Stomach (tissue), 9 donors: Measurements from ENCODE around the gene TSHZ1. TPM values are rescaled to one million over a fixed set of nuclear protein-coding genes. Genes with fewer than 3 reads are reported as not detected.
A peak's percentile ranks its signal among the peaks of the same experiment; 100 is the strongest.

Experiments
- DNase-seq, 2 donors: peaks; one replicate each; pipeline versions ENCODE4 v3.0.0 to v3.0.0-alpha.2; 2013 to 2019
- H3K27ac ChIP-seq, 5 donors: fragments of 200-600 bp in 4 of 5; sonication (generic) in 4 of 5; one replicate each; pipeline ENCODE4 v1.5.1; 2013 to 2019; ENCODE audit warnings: mild to moderate bottlenecking in 1 of 5, moderate library complexity in 1 of 5
- H3K27me3 ChIP-seq, 3 donors: fragments of 200-600 bp; sonication (generic); one replicate each; pipeline ENCODE4 v1.5.1; 2017 to 2019; ENCODE audit warnings: mixed run types in 1 of 3
- H3K36me3 ChIP-seq, 4 donors: fragments of 200-600 bp; sonication (generic); 1 replicate in 3 of 4; 2 replicates in 1 of 4; pipeline ENCODE4 v1.5.1; 2016 to 2019
- H3K4me1 ChIP-seq, 4 donors: fragments of 200-600 bp; sonication (generic); one replicate each; pipeline ENCODE4 v1.5.1; 2016 to 2019
- H3K4me3 ChIP-seq, 4 donors: fragments of 200-600 bp; sonication (generic) in 3 of 4; one replicate each; pipeline ENCODE4 v1.5.1; 2016 to 2019; ENCODE audit warnings: mild to moderate bottlenecking in 1 of 4
- H3K9me3 ChIP-seq, 4 donors: fragments of 200-600 bp; sonication (generic); one replicate each; pipeline ENCODE4 v1.5.1; 2016 to 2019
- CTCF ChIP-seq, 7 experiments: fragments of 450-650 bp in 4 of 7; fragments of 200-600 bp in 3 of 7; sonication (generic) in 3 of 7; IDR thresholded peaks; one replicate each; pipeline ENCODE4 v1.5.1; 2016 to 2019; ENCODE audit warnings: antibody characterized with exemption in 7 of 7, control low read depth in 2 of 7, mild to moderate bottlenecking in 1 of 7
- EP300 ChIP-seq: sonication (generic); formaldehyde crosslinking; IDR thresholded peaks from one replicate; pipeline ENCODE4 v1.6.1; 2017; ENCODE audit warnings: antibody characterized with exemption
- POLR2A ChIP-seq, 4 donors: fragments of 450-650 bp; IDR thresholded peaks; one replicate each; pipeline ENCODE4 v1.6.1; 2016; ENCODE audit warnings: antibody characterized with exemption in 4 of 4, control low read depth in 2 of 4, mild to moderate bottlenecking in 1 of 4, moderate library complexity in 1 of 4
- POLR2AphosphoS5 ChIP-seq, 3 donors: sonication (generic); formaldehyde crosslinking; IDR thresholded peaks; one replicate each; pipeline ENCODE4 v1.6.1; 2016; ENCODE audit warnings: antibody characterized with exemption in 3 of 3
- WGBS, 5 donors: extraction: QIAGEN DNeasy Blood & Tissue Kit in 3 of 5; methylation state at CpG; one replicate each; pipeline versions ENCODE4 v1.1.5 to v1.1.7; 2013 to 2018; 5-methylcytosine and 5-hydroxymethylcytosine counted together
- intact Hi-C: fragments of 100-400 bp; cut with DNase I; formaldehyde crosslinking; loops from one replicate; pipeline ENCODE4 v1.15.1; 2023; ENCODE audit warnings: low total_unique reads
- polyA plus RNA-seq, 3 donors: library from polyadenylated mRNA; stranded (reverse); fragments of 200-250 nt; gene quantifications; one replicate each; pipeline ENCODE4 v1.2.3, GENCODE V29; 2013
- total RNA-seq, 5 donors: library from RNA; depleted of rRNA; stranded (reverse); fragments of >200 nt; gene quantifications; one replicate each; pipeline versions ENCODE4 v1.1.0 to v1.2.3, GENCODE V29; 2014 to 2016
- donor health status: healthy with polysubstance abuse.
- donor health status: Bipolar disorder and iron deficiency.
- donor health status: healthy.

Gene TSHZ1
- total and polyA plus RNA-seq, 8 donors = 4.2 to 21.0 (median 8.2) TPM

DNA sequence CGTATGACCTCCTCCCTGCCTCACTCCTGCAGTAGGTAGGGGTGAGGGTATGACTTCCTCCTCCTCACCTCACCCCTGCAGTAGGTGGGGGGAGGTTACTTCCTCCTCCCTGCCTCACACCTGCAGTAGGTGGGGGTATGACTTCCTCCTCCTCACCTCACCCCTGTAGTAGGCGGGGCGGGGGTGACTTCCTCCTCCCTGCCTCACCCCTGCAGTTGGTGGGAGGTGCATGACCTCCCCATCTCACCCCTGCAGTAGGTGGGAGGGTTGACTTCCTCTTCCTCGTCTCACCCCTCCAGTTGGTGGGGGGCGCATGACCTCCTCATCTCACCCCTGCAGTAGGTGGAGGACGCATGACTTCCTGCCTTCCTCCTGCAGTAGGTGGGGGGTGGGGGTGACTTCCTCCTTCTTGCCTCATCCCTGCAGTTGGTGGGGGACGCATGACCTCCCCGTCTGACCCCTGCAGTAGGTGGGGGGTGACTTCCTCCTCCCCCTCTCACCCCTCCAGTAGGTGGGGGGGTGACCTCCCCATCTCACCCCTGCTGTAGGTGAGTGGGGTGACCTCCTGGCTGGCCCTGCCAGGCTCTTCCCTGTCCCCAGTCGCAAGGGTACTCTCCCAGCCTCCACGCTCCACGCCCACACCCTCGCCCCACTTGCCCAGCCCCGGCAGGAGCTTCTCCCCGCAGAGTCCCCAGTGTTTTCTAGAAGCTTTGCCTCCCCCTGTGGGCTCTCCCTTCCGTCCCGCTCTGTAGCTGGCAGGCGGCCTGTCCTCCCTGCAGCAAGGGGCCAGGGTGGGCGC, 39.3 kb downstream of the TSHZ1 start:
- no peaks in the 10 kb centered on the region for H3K27me3 ChIP-seq
- H3K4me3 ChIP-seq = no peak overlapping the region
- DNase-seq = peak in 1 of 2 donors; percentile 47
- intact Hi-C loops = no loop called here
- H3K4me1 ChIP-seq = peaks cover 22 to 88% (median 53%) of the 10 kb centered on the region in 4 donors
- no peaks in the 10 kb centered on the region for H3K36me3 ChIP-seq
- peak overlapping the region in 4 of 5 donors; percentile 18 to 84 (median 84) for H3K27ac ChIP-seq
- H3K9me3 ChIP-seq = no peaks in the 10 kb centered on the region
- 82 to 91% (median 89%) methylated on average over 15 to 18 of the region's 18 CpGs for WGBS, 5 donors
- no peak for TF ChIP-seq EP300
- TF ChIP-seq POLR2AphosphoS5 (IDR thresholded peaks at IDR 0.05) = no peak
- no peak for TF ChIP-seq POLR2A (IDR thresholded peaks at IDR 0.05)
- no peak for TF ChIP-seq CTCF (IDR thresholded peaks at IDR 0.05)

DNA sequence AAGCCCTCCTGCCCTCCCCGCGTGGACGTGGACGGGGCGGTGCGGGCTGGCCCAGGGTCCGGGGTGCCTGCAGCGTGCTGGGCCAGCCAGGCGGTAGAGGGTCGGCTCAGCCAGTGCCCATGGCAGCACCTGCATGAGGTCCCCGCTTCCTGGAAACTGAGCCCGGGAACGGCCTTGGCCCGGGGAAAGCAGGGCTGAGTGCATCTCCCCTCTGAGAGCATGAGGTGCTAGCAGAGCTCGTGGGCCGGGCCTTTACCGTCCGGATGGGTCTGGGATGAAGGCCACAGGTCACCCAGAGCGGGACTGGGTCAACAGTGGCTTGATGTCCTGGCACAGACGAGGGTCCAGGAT, 39.8 kb downstream of the TSHZ1 start:
- H3K4me3 ChIP-seq = no peak overlapping the region
- DNase-seq = no peak
- no peaks in the 10 kb centered on the region for H3K27me3 ChIP-seq
- WGBS, 5 donors = 92 to 97% (median 95%) methylated on average over 8 to 20 of the region's 20 CpGs
- TF ChIP-seq EP300 (no peak), POLR2AphosphoS5 (IDR thresholded peaks at IDR 0.05) (no peak), POLR2A (IDR thresholded peaks at IDR 0.05) (no peak), CTCF (IDR thresholded peaks at IDR 0.05) (no peak)
- no peaks in the 10 kb centered on the region for H3K9me3 ChIP-seq
- intact Hi-C loops = no loop called here
- no peaks in the 10 kb centered on the region for H3K36me3 ChIP-seq
- H3K27ac ChIP-seq = peak overlapping the region in 4 of 5 donors; percentile 18 to 84 (median 84)
- H3K4me1 ChIP-seq = peaks cover 22 to 89% (median 54%) of the 10 kb centered on the region in 4 donors

GRCh38 chr18:75251466-75251865, 40.9 kb downstream of the TSHZ1 start:
- TF ChIP-seq CTCF (IDR thresholded peaks at IDR 0.05) (no peak), POLR2AphosphoS5 (IDR thresholded peaks at IDR 0.05) (no peak), POLR2A (IDR thresholded peaks at IDR 0.05) (no peak), EP300 (no peak)
- intact Hi-C loops = no loop called here
- Histone ChIP-seq H3K36me3 (no peaks in the 10 kb centered on the region), H3K4me1 (peaks cover 22 to 88% (median 49%) of the 10 kb centered on the region in 4 donors), H3K4me3 (no peak overlapping the region), H3K27ac (peak overlapping the region in 1 of 5 donors; percentile 30), H3K27me3 (no peaks in the 10 kb centered on the region), H3K9me3 (no peaks in the 10 kb centered on the region)
- WGBS, 5 donors = 72 to 83% (median 79%) methylated on average over 5 of the region's 5 CpGs
- no peak for DNase-seq

DNA sequence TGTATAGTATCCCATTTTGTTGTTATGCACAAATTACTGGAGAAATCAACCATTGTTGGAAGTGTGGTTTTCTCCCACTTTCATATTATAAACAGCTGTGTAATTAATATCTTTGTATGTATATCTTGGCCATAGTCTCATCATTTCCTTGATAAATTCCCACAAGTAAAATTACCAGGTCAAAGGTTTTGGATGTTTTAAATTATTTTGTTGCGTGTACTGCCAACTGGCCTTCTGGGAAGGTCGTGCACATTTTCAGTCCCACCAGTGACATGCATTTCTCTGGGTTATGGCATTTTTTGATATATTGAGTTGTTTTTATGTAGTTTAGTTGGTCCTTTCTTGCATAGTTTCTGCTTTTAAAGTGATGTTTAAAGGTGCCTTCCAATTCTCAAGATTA, 41.5 kb downstream of the TSHZ1 start:
- Histone ChIP-seq H3K4me3 (no peak overlapping the region), H3K27me3 (no peaks in the 10 kb centered on the region), H3K9me3 (no peaks in the 10 kb centered on the region), H3K27ac (peak overlapping the region in 2 of 5 donors; percentile 14 to 30), H3K4me1 (peaks cover 15 to 88% (median 42%) of the 10 kb centered on the region in 4 donors), H3K36me3 (no peaks in the 10 kb centered on the region)
- intact Hi-C loops = no loop called here
- no peak for TF ChIP-seq POLR2A (IDR thresholded peaks at IDR 0.05)
- no peak for TF ChIP-seq EP300
- TF ChIP-seq CTCF (IDR thresholded peaks at IDR 0.05) = no peak
- no peak for TF ChIP-seq POLR2AphosphoS5 (IDR thresholded peaks at IDR 0.05)
- 52 to 80% (median 74%) methylated on average over 2 of the region's 2 CpGs for WGBS, 5 donors
- no peak for DNase-seq
